HG03575 (cell line): ENCODE measurements around the gene SMURF2.
"Not testable (repeated sequence)": the region's sequence is repeated elsewhere in the genome, so short reads cannot be mapped to it uniquely, and the experiment has no call there.

Experiments
- ATAC-seq: cut with Tn5 transposase; IDR thresholded peaks from one replicate; pipeline ENCODE4 v1.9.1; 2021; ENCODE audit not compliant: unreplicated experiment, insufficient number of reproducible peaks, low FRiP score; ENCODE audit errors: extremely low read depth

Gene SMURF2

DNA sequence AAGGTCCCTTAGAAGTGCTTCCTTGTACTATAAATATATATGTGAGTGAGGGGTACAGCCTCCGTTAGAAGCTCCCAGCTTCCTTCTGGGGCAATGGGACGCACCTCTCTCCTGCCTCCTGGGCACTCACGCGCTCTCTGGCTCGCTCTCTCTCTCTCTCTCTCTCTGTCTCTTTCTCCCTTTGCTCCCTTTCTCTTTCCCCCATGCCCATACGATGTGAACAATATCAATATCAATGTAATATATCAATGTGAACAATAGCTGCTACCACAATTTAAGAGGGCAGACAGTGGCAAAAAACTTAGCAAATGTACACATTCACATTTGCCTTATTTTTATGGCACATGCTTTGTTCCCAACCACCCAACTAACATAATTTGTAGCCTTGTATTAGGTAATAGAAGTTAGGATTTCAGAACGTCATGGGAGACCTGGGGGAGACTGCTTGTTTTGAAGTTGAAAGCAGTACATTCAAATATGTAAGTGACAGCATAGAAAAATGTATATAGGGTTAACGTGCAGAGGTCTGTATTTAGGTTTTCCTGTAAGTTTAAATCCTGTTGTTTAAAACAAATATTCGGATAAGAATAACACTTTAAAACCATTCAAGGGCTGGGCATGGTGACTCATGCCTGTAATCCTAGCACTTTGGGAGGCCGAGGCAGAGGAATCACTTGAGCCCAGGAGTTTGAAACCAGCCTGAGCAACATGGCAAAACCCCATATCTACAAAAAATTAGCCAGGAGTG lies 8.9 kb upstream of the SMURF2 start:
- not testable (repeated sequence) for ATAC-seq

DNA sequence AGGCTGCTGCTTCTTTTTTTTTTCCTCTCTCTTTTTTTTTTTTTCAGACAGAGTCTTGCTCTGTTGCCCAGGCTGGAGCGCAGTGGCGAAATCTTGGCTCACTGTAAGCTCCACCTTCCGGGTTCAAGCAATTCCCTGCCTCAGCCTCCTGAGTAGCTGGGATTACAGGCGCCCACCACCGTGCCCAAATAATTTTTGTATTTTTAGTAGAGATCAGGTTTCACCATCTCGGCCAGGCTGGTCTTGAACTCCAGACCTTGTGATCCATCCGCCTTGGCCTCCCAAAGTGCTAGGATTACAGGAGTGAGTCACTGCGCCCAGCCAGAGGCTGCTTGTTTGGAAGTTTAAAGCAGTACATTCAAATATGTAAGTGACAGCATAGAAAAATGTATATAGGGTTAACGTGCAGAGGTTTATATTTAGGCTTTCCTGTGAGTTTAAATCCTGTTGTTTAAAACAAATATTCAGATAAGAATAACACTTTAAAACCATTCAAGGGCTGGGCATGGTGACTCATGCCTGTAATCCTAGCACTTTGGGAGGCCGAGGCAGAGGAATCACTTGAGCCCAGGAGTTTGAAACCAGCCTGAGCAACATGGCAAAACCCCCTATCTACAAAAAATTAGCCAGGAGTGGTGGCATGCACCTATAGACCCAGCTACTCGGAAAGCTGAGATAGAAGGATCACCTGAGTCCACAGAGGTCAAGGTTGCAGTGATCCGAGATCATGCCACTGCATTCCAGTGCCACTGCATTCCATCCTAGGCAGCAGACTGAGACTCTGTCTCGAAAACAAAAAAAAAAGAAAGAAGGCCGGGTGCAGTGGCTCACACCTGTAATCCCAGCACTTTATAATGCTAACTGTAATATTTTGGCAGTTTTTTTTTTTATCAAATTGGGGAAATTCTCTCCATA lies 6.0 kb upstream of the SMURF2 start:
- ATAC-seq = not testable (repeated sequence)

DNA sequence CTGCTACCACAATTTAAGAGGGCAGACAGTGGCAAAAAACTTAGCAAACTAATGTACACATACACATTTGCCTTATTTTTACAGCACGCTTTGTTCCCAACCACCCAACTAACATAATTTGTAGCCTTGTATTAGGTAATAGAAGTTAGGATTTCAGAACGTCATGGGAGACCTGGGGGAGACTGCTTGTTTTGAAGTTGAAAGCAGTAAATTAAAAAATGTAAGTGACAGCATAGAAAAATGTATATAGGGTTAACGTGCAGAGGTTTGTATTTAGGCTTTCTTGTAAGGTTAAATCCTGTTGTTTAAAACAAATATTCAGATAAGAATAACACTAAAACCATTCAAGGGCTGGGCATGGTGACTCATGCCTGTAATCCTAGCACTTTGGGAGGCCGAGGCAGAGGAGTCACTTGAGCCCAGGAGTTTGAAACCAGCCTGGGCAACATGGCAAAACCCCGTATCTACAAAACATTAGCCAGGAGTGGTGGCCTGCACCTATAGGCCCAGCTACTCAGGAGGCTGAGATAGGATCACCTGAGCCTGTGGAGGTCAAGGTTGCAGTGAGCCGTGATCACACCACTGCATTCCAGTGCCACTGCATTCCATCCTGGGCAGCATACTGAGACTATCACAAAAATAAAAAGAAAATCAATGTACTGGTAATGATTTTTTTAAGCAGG lies 2.3 kb upstream of the SMURF2 start:
- ATAC-seq = not testable (repeated sequence)

DNA sequence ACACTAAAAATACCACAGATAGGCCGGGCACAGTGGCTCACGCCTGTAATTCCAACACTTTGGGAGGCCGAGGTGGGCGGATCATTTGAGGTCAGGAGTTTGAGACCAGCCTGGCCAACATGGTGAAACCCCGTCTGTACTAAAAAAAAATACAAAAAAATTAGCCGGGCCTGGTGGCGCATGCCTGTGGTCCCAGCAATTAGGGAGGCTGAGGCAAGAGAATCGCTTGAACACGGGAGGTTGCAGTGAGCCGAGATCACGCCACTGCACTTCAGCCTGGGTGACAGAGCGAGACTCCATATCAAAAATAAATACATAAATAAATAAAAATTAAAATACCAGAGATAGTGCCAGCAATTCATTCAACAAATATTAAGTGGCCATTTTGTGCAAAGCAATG lies 1.7 kb upstream of the SMURF2 start:
- ATAC-seq = not testable (repeated sequence)

DNA sequence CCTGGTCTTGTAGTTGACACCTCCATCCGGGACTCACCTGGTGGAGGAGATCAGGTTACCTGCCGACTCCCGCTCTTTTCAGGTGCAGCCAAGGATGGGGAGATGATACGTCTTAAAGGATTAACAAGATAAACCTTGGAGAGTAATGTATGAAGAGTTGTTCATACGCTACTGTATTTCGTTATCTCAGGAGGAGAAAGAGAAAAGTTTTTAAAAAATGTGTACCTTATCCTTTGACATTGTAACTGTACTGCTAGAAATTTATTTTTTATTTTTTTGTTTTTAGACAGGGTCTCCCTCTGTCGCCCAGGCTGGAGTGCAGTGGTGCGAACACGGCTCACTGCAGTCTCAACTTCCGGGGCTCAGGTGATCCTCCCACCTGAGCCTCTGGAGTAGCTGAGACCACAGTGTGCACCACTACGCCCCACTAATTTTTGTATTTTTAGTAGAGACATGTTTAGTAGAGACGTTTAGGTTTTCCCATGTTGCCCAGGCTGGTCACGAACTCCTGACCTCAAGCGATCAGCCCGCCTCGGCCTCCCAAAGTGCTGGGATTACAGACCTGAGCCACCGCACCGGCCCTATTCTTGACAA lies 764 bp upstream of the SMURF2 start:
- no peak for ATAC-seq

DNA sequence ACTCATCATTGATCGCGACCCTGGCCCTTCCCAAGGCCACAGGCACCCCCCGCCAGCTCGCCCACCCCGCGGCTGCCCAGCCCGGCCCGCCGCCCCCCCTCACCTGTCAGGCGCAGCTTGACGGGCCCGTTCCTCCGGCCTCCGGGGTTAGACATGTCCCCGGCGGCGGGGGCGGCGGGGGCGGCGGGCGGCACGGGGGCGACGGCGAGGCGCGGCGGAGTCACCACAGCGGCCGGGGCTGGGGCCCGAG lies 456 bp downstream of the SMURF2 start:
- ATAC-seq = no peak

DNA sequence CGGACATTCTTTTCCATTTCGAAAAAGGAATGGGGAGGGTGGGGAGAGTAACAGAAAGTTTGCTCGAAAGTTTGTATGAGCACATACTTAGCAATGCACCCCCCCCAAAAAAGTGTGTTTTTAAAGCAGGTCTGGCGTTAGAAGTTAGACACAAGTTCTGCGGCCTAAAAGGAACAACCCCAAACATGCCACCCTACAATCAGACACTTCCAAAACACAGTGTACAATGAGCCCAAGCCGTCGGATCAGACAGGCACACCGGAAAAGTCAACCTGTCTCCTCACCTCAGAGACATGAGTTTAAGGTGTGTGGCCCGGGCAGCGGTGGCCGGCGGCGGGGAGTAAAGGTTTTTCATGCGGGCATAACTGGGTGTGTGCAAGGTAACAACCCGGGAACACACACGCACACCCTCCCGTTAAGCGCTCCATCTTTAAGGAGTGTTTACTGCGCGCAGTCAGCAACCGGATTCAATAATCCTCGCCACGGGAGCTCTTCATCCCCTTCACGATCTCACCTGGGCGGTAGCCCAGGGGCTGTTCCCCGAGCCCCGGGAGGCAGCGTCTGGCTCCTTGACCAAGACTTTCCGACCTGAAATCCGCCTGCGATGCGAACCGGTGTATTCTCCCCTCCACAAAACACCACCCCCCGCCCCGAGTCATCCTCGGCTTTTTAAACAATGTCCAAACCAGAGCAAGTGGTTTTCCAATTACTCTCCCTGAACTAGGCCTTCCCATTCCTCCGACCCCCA lies 955 bp downstream of the SMURF2 start:
- ATAC-seq = not testable (repeated sequence)

DNA sequence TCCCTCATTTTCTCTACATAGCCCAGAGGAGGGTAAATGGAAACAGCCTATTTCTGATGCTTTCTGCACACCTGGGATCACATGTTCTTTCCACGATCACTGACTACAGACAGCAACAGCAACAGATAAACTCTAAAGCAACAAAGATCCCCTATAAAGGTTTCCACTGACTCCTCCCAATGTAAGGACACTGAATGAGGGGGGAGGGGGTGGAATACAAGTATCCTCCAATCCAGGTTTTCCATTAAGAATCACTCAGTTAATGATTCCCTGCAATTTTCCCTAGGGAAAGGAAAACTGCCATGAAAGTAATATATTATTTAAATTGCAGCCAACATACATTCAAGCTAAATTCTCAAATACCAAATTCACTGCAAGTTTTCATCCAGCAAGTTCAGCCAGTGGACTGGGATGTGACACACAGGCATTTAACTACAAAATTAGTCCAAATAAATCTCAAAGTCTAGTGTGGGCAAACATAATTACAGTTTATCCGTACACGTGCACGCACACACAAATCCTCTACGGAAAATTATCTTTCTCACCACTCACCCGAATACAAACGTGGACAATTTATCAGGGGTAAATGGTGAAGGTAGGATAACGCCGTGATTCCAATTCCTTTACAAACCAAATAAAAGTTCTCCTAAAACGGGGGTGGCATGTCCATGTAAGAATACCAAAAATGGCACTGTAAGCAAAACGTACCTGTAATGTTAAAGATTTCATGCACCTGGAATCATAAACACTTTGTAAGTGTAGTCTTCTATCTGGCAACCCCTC lies 1.7 kb downstream of the SMURF2 start:
- not testable (repeated sequence) for ATAC-seq

DNA sequence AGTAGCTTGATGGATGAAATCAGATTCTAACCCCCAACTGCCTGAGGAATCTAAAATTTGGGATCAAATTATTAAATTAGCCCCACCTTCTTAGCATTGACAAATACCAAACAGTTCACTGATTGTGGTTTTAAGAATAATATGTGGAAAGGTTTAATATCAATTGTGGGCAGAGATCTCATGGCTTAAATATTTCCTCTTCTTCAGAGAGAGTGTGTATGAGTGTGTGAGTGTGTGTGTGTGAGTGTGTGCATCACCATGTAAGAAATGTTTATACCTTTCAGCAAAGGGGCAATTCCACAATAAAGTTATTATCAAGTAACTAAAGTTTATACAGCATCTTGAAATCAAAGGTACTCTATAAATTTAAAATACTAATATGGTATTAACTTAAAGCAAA lies 3.2 kb downstream of the SMURF2 start:
- no peak for ATAC-seq

DNA sequence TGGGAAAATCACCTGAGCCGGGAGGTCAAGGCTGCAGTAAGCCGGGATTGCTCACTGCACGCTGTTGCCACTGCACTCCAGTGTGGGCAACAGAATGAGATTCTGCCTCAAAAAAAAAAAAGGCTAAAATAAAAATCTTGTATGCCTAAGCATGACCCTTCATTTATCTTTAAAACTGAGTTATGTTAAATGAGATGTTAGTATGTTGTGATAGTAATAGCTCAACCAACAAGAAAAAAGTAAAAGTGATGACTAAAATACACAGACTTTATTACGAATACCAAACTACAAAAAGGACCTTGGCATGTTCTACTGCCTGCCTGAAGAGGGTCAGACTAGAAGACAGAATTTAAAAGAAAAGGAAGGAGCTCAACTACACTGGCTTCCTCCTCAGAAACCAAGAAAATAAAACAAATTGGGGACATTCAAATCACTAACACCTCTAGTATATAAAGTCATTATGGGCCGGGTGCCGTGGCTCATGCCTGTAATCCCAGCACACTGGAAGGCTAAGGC lies 4.4 kb downstream of the SMURF2 start:
- no peak for ATAC-seq

DNA sequence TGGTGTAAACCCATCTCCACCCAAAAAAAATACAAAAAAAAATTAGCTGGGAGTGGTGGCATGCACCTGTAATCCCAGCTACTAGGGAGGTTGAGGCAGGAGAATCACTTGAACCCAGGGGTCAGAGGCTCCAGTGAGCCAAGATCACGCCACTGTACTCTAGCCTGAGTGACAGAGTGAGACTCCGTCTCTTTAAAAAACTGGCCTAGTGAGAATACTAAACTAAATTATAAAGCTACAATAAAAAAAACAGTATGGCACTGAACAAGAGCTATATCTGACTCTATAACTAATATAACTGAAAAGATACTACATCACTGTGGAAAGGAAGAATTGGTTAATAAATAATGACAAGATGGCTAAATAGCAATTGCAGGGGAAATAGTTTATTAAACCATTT lies 6.4 kb downstream of the SMURF2 start:
- ATAC-seq = no peak

DNA sequence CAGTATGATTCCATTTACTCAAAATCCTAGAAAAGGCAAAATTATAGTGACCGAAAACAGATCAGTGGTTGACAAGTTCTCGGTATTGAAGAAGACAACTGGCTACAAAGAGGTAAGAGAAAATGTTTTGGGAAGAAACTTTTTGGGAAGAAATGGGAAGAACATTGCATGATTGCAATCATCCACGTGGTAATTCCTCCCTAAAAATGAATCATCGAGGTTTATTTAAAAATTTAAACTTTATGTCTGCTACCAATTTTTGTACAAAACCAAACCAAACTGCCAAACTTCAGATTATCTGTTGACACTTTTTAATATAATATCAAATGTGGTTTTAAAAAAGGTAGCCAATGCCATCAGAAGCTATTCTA lies 8.1 kb downstream of the SMURF2 start:
- no peak for ATAC-seq

DNA sequence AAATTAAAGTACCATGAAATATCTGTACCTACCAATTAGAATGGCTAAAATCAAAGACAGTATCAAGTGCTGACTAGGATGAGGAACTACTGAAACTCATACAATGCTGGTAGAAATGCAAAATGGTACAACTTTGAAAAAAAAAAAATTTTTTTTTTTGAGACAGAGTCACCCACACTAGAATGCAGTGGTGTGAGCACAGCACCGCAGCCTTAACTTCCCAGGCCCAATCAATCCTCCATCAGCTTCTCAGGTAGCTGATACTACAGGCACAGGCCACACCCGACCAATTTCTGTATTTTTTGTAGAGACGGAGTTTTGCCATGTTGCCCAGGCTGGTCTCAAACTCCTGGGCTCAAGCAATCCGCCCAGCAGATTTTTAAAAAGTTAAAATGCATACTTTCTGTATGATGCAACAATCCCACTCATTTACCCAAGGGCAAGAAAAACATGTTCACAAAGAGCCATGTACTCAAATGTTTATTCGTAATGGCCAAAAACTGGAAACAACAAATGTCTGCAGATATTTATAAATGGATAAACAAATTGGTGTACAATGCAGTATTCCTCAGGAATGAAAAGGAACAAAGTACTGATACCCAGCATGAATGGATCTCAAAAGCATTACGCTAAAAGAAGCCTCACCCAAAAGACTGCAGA lies 8.7 kb downstream of the SMURF2 start:
- no peak for ATAC-seq

DNA sequence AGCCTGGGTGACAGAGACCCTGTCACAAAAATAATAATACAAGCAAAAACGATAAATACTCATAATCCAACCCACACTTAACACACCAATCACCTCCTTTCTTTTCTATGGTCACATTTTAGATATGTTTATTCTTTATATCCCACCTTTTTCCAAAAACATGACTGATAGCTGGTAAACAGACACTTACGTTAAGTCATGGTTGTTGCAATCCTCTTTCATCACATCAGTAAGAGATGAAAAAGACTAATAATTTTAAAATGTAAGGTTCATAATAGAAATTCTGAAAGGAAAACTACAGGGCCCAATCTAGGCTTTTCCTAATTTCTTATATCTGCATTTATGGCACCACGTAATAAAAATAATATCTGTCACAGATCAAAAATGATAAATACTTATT lies 10.2 kb downstream of the SMURF2 start:
- no peak for ATAC-seq

DNA sequence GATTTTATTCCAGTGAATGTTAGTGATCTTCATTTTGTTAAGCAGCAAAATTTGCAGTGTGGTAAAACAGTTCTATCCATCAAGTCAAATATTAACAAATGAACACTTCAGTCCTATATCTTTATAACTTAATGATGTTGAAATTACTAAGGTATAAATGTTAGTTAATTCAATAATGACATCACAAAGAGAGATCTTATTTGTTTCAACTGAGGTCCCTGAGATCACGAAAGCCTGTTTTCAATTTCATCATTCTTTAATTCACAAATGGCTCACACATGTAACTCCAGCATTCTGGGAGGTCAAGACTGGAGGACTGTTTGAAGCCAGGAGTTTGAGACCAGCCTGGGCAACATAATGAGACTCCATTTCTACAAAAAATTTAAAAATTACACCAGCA lies 13.9 kb downstream of the SMURF2 start:
- ATAC-seq = no peak

DNA sequence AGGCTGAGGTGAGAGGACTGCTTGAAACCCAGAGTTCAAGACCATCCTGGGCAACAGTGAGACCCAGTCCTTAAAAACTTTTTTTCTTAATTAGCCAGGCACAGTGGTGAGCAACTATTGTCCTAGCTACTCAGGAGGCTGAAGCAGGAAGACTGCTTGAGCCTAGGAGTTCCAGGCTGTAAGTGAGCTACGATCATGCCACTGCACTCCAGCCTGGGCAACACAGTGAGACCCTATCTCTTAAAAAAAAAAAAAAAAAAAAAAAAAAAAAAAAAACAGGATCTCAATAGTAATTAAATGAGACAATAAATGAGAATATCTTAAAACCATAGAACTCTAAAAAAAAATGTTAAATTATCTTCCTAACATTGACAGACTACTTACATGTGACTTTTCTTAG lies 14.3 kb downstream of the SMURF2 start:
- no peak for ATAC-seq

DNA sequence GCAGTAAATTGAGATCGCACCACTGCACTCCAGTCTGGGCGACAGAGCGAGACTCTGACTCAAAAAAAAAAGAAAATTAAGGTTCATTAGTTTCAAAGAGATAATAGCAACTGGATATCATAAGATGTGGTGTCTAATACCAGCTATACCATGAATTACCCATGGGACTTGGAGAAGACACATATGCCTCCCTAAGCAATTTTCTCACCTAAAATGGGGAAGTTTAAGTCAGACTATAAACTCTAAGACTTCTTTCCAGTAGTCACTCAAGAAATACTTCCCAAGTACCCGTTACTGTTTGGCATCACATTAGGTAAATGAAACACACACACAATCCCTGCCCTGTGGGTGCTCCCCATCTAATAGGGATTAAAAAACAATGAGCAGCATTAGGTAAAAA lies 22.6 kb downstream of the SMURF2 start:
- ATAC-seq = no peak
